ENCODE data around the gene APBA1.
"Not testable (repeated sequence)": the region's sequence is repeated elsewhere in the genome, so short reads cannot be mapped to it uniquely, and the experiment has no call there.

The APBA1 gene

DNA sequence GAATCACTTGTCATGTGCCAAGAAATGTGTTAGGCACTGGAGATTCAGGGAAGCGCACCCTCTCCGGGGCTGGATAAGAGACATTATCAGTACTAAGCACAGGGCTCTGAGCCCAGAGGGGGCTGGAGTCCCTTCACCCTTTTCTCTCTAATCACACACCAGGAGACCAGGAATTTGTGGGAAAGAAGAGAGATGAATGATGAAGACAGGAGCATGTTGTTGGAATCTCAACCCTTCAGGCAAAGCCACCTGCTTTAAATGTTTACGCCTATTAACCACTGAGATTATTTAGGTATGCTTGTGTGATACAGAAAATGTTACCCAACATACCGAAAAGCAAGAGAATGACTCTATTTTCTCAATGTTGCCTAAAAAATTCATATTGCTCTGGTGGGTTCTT is 227.4 kb downstream of the APBA1 start:
- no peak overlapping the region for H3K4me3 ChIP-seq (ENCODE audit: extremely low read depth, insufficient read depth, low read length, poor library complexity, severe bottlenecking)
- no peaks in the 10 kb centered on the region for H3K36me3 ChIP-seq (ENCODE audit: control insufficient read depth, insufficient read depth, low read length)
- 100% methylated on average over 1 of the region's 4 CpGs for WGBS, 2 experiments (ENCODE audit: insufficient coverage in 2 of 2)
- H3K4me1 ChIP-seq (ENCODE audit: control insufficient read depth, insufficient read depth, low read length, poor library complexity, severe bottlenecking) = no peaks in the 10 kb centered on the region
- no peaks in the 10 kb centered on the region for H3K9me3 ChIP-seq (ENCODE audit: control insufficient read depth, low read length)
- no peak overlapping the region for H3K27ac ChIP-seq (ENCODE audit: low read depth, low read length, severe bottlenecking)

DNA sequence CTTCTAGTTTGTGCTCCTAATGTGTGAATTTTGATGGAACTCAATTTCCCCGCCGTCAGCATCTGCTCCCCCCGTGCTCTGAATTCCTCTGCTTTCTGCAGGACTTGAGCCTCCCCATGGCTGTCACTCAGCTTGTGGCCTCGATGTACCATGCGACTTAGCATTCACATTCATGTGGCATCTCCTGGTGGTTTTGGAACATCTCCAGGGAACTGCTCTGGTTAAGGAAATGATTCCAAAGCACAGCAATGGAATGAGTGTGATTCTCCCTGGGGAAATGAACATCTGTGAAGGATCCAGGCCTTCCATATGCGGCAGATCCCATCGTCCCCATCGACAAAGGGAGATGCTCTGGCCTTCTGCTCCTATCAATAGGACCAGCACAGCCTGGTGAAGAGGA is 228.2 kb downstream of the APBA1 start:
- Histone ChIP-seq H3K27ac (ENCODE audit: low read depth, low read length, severe bottlenecking) (no peak overlapping the region), H3K4me1 (ENCODE audit: control insufficient read depth, insufficient read depth, low read length, poor library complexity, severe bottlenecking) (no peaks in the 10 kb centered on the region), H3K9me3 (ENCODE audit: control insufficient read depth, low read length) (no peaks in the 10 kb centered on the region), H3K4me3 (ENCODE audit: extremely low read depth, insufficient read depth, low read length, poor library complexity, severe bottlenecking) (no peak overlapping the region), H3K36me3 (ENCODE audit: control insufficient read depth, insufficient read depth, low read length) (no peaks in the 10 kb centered on the region)
- WGBS, 2 experiments (ENCODE audit: insufficient coverage in 2 of 2) = 86 to 89% methylated on average over 8 of the region's 8 CpGs

- Histone ChIP-seq H3K4me1 (ENCODE audit: control insufficient read depth, insufficient read depth, low read length, poor library complexity, severe bottlenecking) (no peaks in the 10 kb centered on the region), H3K4me3 (ENCODE audit: extremely low read depth, insufficient read depth, low read length, poor library complexity, severe bottlenecking) (no peak overlapping the region)
Observed at GRCh38 chr9:69443178-69443577, 229.0 kb downstream of the APBA1 start.

DNA sequence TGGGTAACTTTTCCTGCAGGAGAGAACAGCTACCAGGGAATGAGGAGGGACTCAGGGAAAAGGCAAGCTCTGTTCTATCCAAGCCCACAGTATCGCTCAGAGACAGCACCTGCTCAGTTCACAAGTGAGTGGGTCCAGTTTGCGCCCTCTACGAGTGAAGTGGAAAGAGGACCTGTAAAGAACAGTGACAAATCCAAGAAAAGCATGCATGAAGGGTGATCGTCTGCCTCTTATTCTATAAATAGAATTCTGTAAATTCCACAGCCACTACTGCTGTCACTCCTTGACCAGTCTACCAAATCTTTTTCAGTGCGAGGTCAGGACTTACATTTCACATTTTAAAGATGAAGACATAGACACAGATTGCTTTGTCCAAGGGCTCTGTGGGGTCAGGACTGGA is 229.7 kb downstream of the APBA1 start:
- 85 to 94% methylated on average over 3 to 5 of the region's 5 CpGs for WGBS, 2 experiments (ENCODE audit: insufficient coverage in 2 of 2)
- Histone ChIP-seq H3K9me3 (ENCODE audit: control insufficient read depth, low read length) (no peaks in the 10 kb centered on the region), H3K4me3 (ENCODE audit: extremely low read depth, insufficient read depth, low read length, poor library complexity, severe bottlenecking) (no peak overlapping the region), H3K4me1 (ENCODE audit: control insufficient read depth, insufficient read depth, low read length, poor library complexity, severe bottlenecking) (no peaks in the 10 kb centered on the region), H3K36me3 (ENCODE audit: control insufficient read depth, insufficient read depth, low read length) (no peaks in the 10 kb centered on the region), H3K27ac (ENCODE audit: low read depth, low read length, severe bottlenecking) (no peak overlapping the region)

More at GRCh38 chr9:69443178-69443577, 229.0 kb downstream of the APBA1 start:
- Histone ChIP-seq H3K27ac (ENCODE audit: low read depth, low read length, severe bottlenecking) (no peak overlapping the region), H3K36me3 (ENCODE audit: control insufficient read depth, insufficient read depth, low read length) (no peaks in the 10 kb centered on the region), H3K9me3 (ENCODE audit: control insufficient read depth, low read length) (no peaks in the 10 kb centered on the region)
- 88 to 100% methylated on average over 2 of the region's 3 CpGs for WGBS, 2 experiments (ENCODE audit: insufficient coverage in 2 of 2)

GRCh38 chr9:69440254-69440955 is 231.8 kb downstream of the APBA1 start:
- 89 to 92% methylated on average over 9 to 13 of the region's 15 CpGs for WGBS, 2 experiments (ENCODE audit: insufficient coverage in 2 of 2)
- not testable (repeated sequence) for H3K9me3 ChIP-seq (ENCODE audit: control insufficient read depth, low read length); H3K4me3 ChIP-seq (ENCODE audit: extremely low read depth, insufficient read depth, low read length, poor library complexity, severe bottlenecking); H3K27ac ChIP-seq (ENCODE audit: low read depth, low read length, severe bottlenecking); H3K4me1 ChIP-seq (ENCODE audit: control insufficient read depth, insufficient read depth, low read length, poor library complexity, severe bottlenecking); H3K36me3 ChIP-seq (ENCODE audit: control insufficient read depth, insufficient read depth, low read length)

- H3K4me1 ChIP-seq (ENCODE audit: control insufficient read depth, insufficient read depth, low read length, poor library complexity, severe bottlenecking); H3K36me3 ChIP-seq (ENCODE audit: control insufficient read depth, insufficient read depth, low read length); H3K9me3 ChIP-seq (ENCODE audit: control insufficient read depth, low read length); H3K27ac ChIP-seq (ENCODE audit: low read depth, low read length, severe bottlenecking); H3K4me3 ChIP-seq (ENCODE audit: extremely low read depth, insufficient read depth, low read length, poor library complexity, severe bottlenecking): not testable (repeated sequence)
- 100% methylated on average over 1 of the region's 4 CpGs; no CpG with 5 or more reads in 1 of the 2 experiments for WGBS, 2 experiments (ENCODE audit: insufficient coverage in 2 of 2)
Observed at GRCh38 chr9:69439654-69440053, 232.5 kb downstream of the APBA1 start.

DNA sequence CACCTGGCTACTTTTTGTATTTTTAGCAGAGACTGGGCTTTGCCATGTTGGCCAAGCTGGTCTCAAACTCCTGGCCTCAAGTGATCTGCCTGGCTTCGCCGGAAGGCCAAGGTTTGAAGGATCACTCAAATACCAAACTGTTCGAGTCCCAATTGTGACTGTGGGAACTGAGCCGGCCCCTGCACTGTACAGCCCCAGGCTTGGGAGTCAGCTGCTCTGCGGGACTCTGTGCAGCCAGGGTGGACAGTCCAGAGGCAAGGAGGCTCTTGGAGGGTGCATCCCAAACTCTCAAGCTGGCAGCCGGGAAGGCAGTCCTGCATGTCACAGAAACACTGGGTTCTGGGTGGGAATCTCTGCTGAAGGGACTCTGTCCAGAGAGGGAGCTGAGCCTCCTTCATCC is 238.2 kb downstream of the APBA1 start:
- no peak overlapping the region for H3K27ac ChIP-seq (ENCODE audit: low read depth, low read length, severe bottlenecking)
- 93 to 94% methylated on average over 4 to 5 of the region's 6 CpGs for WGBS, 2 experiments (ENCODE audit: insufficient coverage in 2 of 2)
- H3K4me3 ChIP-seq (ENCODE audit: extremely low read depth, insufficient read depth, low read length, poor library complexity, severe bottlenecking) = no peak overlapping the region
- H3K9me3 ChIP-seq (ENCODE audit: control insufficient read depth, low read length) = no peaks in the 10 kb centered on the region
- H3K4me1 ChIP-seq (ENCODE audit: control insufficient read depth, insufficient read depth, low read length, poor library complexity, severe bottlenecking) = no peaks in the 10 kb centered on the region
- no peaks in the 10 kb centered on the region for H3K36me3 ChIP-seq (ENCODE audit: control insufficient read depth, insufficient read depth, low read length)

DNA sequence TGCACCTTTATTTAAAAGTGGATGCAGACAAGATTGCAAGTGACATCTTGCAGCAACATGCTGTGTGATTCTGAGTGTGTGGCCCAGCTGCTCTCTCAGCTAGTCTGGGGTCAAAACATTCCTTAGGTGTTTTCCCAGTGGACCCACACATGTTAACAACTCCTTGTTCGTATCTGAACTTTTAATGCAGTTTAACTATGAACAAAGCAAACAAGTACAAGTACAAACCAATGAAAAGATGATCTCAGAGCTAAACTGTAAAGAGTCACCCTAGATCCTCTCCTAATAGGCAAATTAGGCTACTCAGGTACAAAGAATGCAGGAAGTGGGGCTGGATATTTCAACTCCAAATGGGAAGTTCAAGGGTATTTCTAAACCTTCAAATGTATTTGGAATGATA is 238.8 kb downstream of the APBA1 start:
- 40% methylated on average over 1 of the region's 1 CpG; no CpG with 5 or more reads in 1 of the 2 experiments for WGBS, 2 experiments (ENCODE audit: insufficient coverage in 2 of 2)
- no peaks in the 10 kb centered on the region for H3K9me3 ChIP-seq (ENCODE audit: control insufficient read depth, low read length)
- no peaks in the 10 kb centered on the region for H3K36me3 ChIP-seq (ENCODE audit: control insufficient read depth, insufficient read depth, low read length)
- H3K4me1 ChIP-seq (ENCODE audit: control insufficient read depth, insufficient read depth, low read length, poor library complexity, severe bottlenecking) = no peaks in the 10 kb centered on the region
- no peak overlapping the region for H3K4me3 ChIP-seq (ENCODE audit: extremely low read depth, insufficient read depth, low read length, poor library complexity, severe bottlenecking)
- H3K27ac ChIP-seq (ENCODE audit: low read depth, low read length, severe bottlenecking) = no peak overlapping the region

GRCh38 chr9:69432623-69433022 is 239.5 kb downstream of the APBA1 start:
- H3K9me3 ChIP-seq (ENCODE audit: control insufficient read depth, low read length) = no peaks in the 10 kb centered on the region
- WGBS, 2 experiments (ENCODE audit: insufficient coverage in 2 of 2) = 86 to 96% methylated on average over 9 to 11 of the region's 11 CpGs
- no peak overlapping the region for H3K4me3 ChIP-seq (ENCODE audit: extremely low read depth, insufficient read depth, low read length, poor library complexity, severe bottlenecking)
- no peaks in the 10 kb centered on the region for H3K36me3 ChIP-seq (ENCODE audit: control insufficient read depth, insufficient read depth, low read length)
- no peaks in the 10 kb centered on the region for H3K4me1 ChIP-seq (ENCODE audit: control insufficient read depth, insufficient read depth, low read length, poor library complexity, severe bottlenecking)
- no peak overlapping the region for H3K27ac ChIP-seq (ENCODE audit: low read depth, low read length, severe bottlenecking)

GRCh38 chr9:69431777-69432176 is 240.4 kb downstream of the APBA1 start:
- 88 to 89% methylated on average over 1 of the region's 1 CpG for WGBS, 2 experiments (ENCODE audit: insufficient coverage in 2 of 2)
- Histone ChIP-seq H3K9me3 (ENCODE audit: control insufficient read depth, low read length) (no peaks in the 10 kb centered on the region), H3K4me3 (ENCODE audit: extremely low read depth, insufficient read depth, low read length, poor library complexity, severe bottlenecking) (no peak overlapping the region), H3K4me1 (ENCODE audit: control insufficient read depth, insufficient read depth, low read length, poor library complexity, severe bottlenecking) (no peaks in the 10 kb centered on the region), H3K27ac (ENCODE audit: low read depth, low read length, severe bottlenecking) (no peak overlapping the region), H3K36me3 (ENCODE audit: control insufficient read depth, insufficient read depth, low read length) (no peaks in the 10 kb centered on the region)

DNA sequence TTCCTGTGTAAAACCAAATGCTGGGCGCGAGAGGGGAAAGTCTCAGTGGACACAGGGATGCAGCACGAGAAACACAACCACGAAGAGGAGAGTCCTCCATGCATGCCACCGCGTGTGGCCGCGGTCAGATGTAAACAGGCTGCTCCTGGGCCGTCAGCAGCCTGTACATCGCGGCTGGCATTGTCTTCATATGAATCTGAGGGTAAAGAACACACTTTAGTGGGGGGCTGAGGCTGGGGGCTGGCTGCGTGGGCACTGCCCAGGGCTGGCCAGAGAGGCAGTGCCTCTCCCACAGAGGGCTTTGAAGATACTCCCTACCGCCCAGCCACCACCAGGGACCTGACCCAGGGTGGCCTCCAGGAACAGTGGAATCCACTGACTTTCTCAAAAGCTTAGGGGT is 241.0 kb downstream of the APBA1 start:
- H3K27ac ChIP-seq (ENCODE audit: low read depth, low read length, severe bottlenecking) = no peak overlapping the region
- no peaks in the 10 kb centered on the region for H3K4me1 ChIP-seq (ENCODE audit: control insufficient read depth, insufficient read depth, low read length, poor library complexity, severe bottlenecking)
- 93 to 94% methylated on average over 13 of the region's 13 CpGs for WGBS, 2 experiments (ENCODE audit: insufficient coverage in 2 of 2)

More for the DNA sequence above, 241.0 kb downstream of the APBA1 start:
- H3K36me3 ChIP-seq (ENCODE audit: control insufficient read depth, insufficient read depth, low read length) = no peaks in the 10 kb centered on the region
- H3K9me3 ChIP-seq (ENCODE audit: control insufficient read depth, low read length) = no peaks in the 10 kb centered on the region
- H3K4me3 ChIP-seq (ENCODE audit: extremely low read depth, insufficient read depth, low read length, poor library complexity, severe bottlenecking) = no peak overlapping the region

Measured in mesodermal cell (in vitro differentiated cells).